GM12878 (cell line): Measurements from ENCODE around the gene ADAMTS14. TPM values are rescaled to one million over a fixed set of nuclear protein-coding genes. Genes with fewer than 3 reads are reported as not detected.

Source experiments
- ATAC-seq: fragments of 200-7000 bp; cut with Tn5 transposase; 3 replicates; pipeline ENCODE4 v1.9.1; 2020; ENCODE audit warnings: mild to moderate bottlenecking, moderate library complexity
- BruUV-seq: library from RNA; stranded (reverse); fragments of 400-500 nt; replicated peaks from 2 replicates; lab custom pipeline; 2021; lab: Mats Ljungman, UMichigan
- CTCF ChIA-PET: fragments of 300-600 bp; sonication (Branson Sonifier 250); formaldehyde crosslinking; extraction: SDS; loops from one replicate; lab custom pipeline; 2021; ENCODE audit warnings: inconsistent platforms; lab: Yijun Ruan, JAX
- POLR2A ChIA-PET: fragments of 350-600 bp; formaldehyde crosslinking; extraction: SDS; loops from one replicate; lab custom pipeline; 2021; ENCODE audit warnings: inconsistent platforms; lab: Charles Lee
- RAD21 ChIA-PET: fragments of 300-600 bp; sonication (Branson Sonifier 250); formaldehyde crosslinking; loops from one replicate; lab custom pipeline; 2023; ENCODE audit warnings: antibody characterized with exemption; ENCODE audit not compliant: unreplicated experiment; lab: Charles Lee
- SMC1A ChIA-PET: fragments of 300-600 bp; sonication (Branson Sonifier 250); formaldehyde crosslinking; loops from one replicate; lab custom pipeline; 2023; ENCODE audit not compliant: unreplicated experiment, uncharacterized antibody; lab: Charles Lee
- DNase-seq: peaks from one replicate; pipeline ENCODE4 v3.0.0-alpha.2; 2011; ENCODE audit warnings: low read depth, low spot score
- FAIRE-seq: peaks from 3 replicates; lab custom pipeline; 2011; peaks lifted over from hg19 to GRCh38; lab: Jason Lieb, UNC
- H2AFZ ChIP-seq: 2 replicates; pipeline ENCODE4 v1.6.0; 2011; ENCODE audit warnings: low read depth, low read length, control low read depth; ENCODE audit not compliant: control insufficient read depth
- H3K27ac ChIP-seq: 2 replicates; pipeline ENCODE4 v1.5.1; 2011; ENCODE audit warnings: control low read depth; ENCODE audit not compliant: control insufficient read depth, insufficient read depth
- H3K27me3 ChIP-seq, 2 experiments: replicated peaks in 1 of 2; 2 replicates each; pipeline versions ENCODE4 v1.6.0 to v1.6.1; 2011; ENCODE audit warnings: low read length in 1 of 2; ENCODE audit not compliant: control insufficient read depth in 2 of 2, insufficient read depth in 2 of 2
- H3K36me3 ChIP-seq, 2 experiments: 2 replicates each; pipeline ENCODE4 v1.5.1; 2011; ENCODE audit warnings: low read length in 1 of 2; ENCODE audit not compliant: control insufficient read depth in 2 of 2, insufficient read depth in 2 of 2
- H3K4me1 ChIP-seq: 2 replicates; pipeline ENCODE4 v1.6.1; 2011; ENCODE audit warnings: mild to moderate bottlenecking, low read length, moderate library complexity, mixed read lengths; ENCODE audit not compliant: control insufficient read depth, insufficient read depth
- H3K4me2 ChIP-seq: 2 replicates; pipeline ENCODE4 v1.6.0; 2011; ENCODE audit warnings: control low read depth; ENCODE audit not compliant: control insufficient read depth, insufficient read depth
- H3K4me3 ChIP-seq: fragments of 200-600 bp; sonication (generic); 2 replicates; pipeline ENCODE4 v1.5.1; 2016
- H3K79me2 ChIP-seq: 2 replicates; pipeline ENCODE4 v1.6.0; 2011; ENCODE audit warnings: low read length; ENCODE audit not compliant: control insufficient read depth, insufficient read depth
- H3K9ac ChIP-seq: 2 replicates; pipeline ENCODE4 v1.8.0; 2011; ENCODE audit warnings: low read length, control low read depth, mixed read lengths; ENCODE audit not compliant: control insufficient read depth, insufficient read depth
- H3K9me3 ChIP-seq: replicated peaks from 3 replicates; pipeline ENCODE4 v1.5.1; 2011; ENCODE audit warnings: mild to moderate bottlenecking, low read length; ENCODE audit not compliant: control insufficient read depth, insufficient read depth
- H4K20me1 ChIP-seq: 2 replicates; pipeline ENCODE4 v1.6.0; 2011; ENCODE audit not compliant: control insufficient read depth, insufficient read depth
- BMI1 ChIP-seq: fragments of 450-650 bp; IDR thresholded peaks from 2 replicates; pipeline ENCODE4 v1.6.1; 2016; ENCODE audit warnings: mild to moderate bottlenecking, moderate library complexity, borderline replicate concordance
- HDAC2 ChIP-seq: fragments of 200-600 bp; sonication (generic); IDR thresholded peaks from 2 replicates; pipeline ENCODE4 v1.6.1; 2017
- IKZF1 ChIP-seq: fragments of 450-650 bp; conservative IDR thresholded peaks from 2 replicates; pipeline ENCODE4 v1.6.1; 2017; ENCODE audit warnings: antibody characterized with exemption, mild to moderate bottlenecking
- IRF5 ChIP-seq: fragments of 450-650 bp; IDR thresholded peaks from 2 replicates; pipeline ENCODE4 v1.6.1; 2017; ENCODE audit warnings: borderline replicate concordance
- MYB ChIP-seq: fragments of 150-350 bp; IDR thresholded peaks from 2 replicates; pipeline ENCODE4 v1.6.1; 2014; ENCODE audit warnings: mild to moderate bottlenecking, low read depth, low read length, borderline replicate concordance
- SMAD5 ChIP-seq: IDR thresholded peaks from 2 replicates; pipeline ENCODE4 v1.6.1; 2016; ENCODE audit warnings: antibody characterized with exemption, low read depth
- SPI1 ChIP-seq: IDR thresholded peaks from 2 replicates; pipeline ENCODE4 v1.6.1; 2011; ENCODE audit warnings: low read depth, mild to moderate bottlenecking, low read length, moderate library complexity, borderline replicate concordance; ENCODE audit not compliant: insufficient read depth
- TARDBP ChIP-seq: IDR thresholded peaks from 2 replicates; pipeline ENCODE4 v1.6.1; 2016; ENCODE audit warnings: borderline replicate concordance
- YBX1 ChIP-seq: fragments of 450-650 bp; IDR thresholded peaks from 2 replicates; pipeline ENCODE4 v1.6.1; 2016; ENCODE audit warnings: antibody characterized with exemption
- ZNF24 ChIP-seq: fragments of 450-650 bp; IDR thresholded peaks from 2 replicates; pipeline ENCODE4 v1.6.1; 2017; ENCODE audit warnings: antibody characterized with exemption, mild to moderate bottlenecking
- WGBS: methylation state at CpG from one replicate; pipeline ENCODE4 v1.1.6; 2016; ENCODE audit warnings: low lambda C conversion rate; ENCODE audit not compliant: insufficient replicate concordance, insufficient coverage; ENCODE audit errors: missing lambda C conversion rate; 5-methylcytosine and 5-hydroxymethylcytosine counted together
- in situ Hi-C: fragments of 300-500 bp; cut with MboI; formaldehyde crosslinking; loops from 9 replicates; pipeline ENCODE4 v1.14.3; 2018; ENCODE audit warnings: mixed read lengths
- intact Hi-C: fragments of 100-400 bp; cut with micrococcal nuclease; formaldehyde crosslinking; loops from one replicate; pipeline ENCODE4 v1.14.2; 2022; ENCODE audit not compliant: unreplicated experiment
- polyA plus RNA-seq, 11 experiments: library from polyadenylated mRNA; depleted of rRNA in 4 of 11; unstranded in 6 of 11; stranded (reverse) in 5 of 11; fragments of >200 nt; fragmentation: Nextera tagmentation in 4 of 11; fragmentation: Illumina TruSeq in 1 of 11; extraction: Ambion mirVana in 4 of 11; extraction: Trizol in 1 of 11; gene quantifications; 1 replicate in 1 of 11; 2 replicates in 10 of 11; pipeline versions ENCODE4 v1.2.1 to v1.2.3, GENCODE V29; 2011 to 2016; ENCODE audit warnings: inconsistent platforms in 2 of 11, missing spikeins in 2 of 11, low read depth in 1 of 11
- total RNA-seq, 4 experiments: library from RNA; depleted of rRNA in 3 of 4; stranded (reverse); fragments of >200 nt in 3 of 4; fragmentation: Illumina TruSeq in 1 of 4; extraction: Trizol in 1 of 4; gene quantifications; 2 replicates each; pipeline versions ENCODE4 v1.2.1 to v1.2.3, GENCODE V29; 2013 to 2021
- TF ChIP-seq, protein P1 (sequence below): fragments of 150-350 bp; IDR thresholded peaks from 2 replicates; pipeline ENCODE4 v1.6.1; 2016; ENCODE audit warnings: low read depth, low read length
- TF ChIP-seq, protein P2 (sequence below): IDR thresholded peaks from 2 replicates; pipeline ENCODE4 v1.6.1; 2011; ENCODE audit warnings: borderline replicate concordance, low read depth, mild to moderate bottlenecking, moderate library complexity, mixed read lengths, low read length; ENCODE audit not compliant: insufficient read depth; ENCODE audit errors: extremely low read length
- TF ChIP-seq, protein P3 (sequence below): fragments of 450-650 bp; IDR thresholded peaks from 2 replicates; pipeline ENCODE4 v1.6.1; 2017; ENCODE audit warnings: antibody characterized with exemption, mild to moderate bottlenecking, moderate library complexity
- TF ChIP-seq, protein P4 (sequence below): IDR thresholded peaks from 2 replicates; pipeline ENCODE4 v1.6.1; 2011; ENCODE audit warnings: low read depth, low read length, improper control_type of control experiment, borderline replicate concordance

Gene ADAMTS14
- total and polyA plus RNA-seq, 10 of the 15 experiments (the other 5 are each of a cell fraction or from before 2014, with no cell fraction given), result 0.03 to 0.05 TPM; not detected in 8

DNA sequence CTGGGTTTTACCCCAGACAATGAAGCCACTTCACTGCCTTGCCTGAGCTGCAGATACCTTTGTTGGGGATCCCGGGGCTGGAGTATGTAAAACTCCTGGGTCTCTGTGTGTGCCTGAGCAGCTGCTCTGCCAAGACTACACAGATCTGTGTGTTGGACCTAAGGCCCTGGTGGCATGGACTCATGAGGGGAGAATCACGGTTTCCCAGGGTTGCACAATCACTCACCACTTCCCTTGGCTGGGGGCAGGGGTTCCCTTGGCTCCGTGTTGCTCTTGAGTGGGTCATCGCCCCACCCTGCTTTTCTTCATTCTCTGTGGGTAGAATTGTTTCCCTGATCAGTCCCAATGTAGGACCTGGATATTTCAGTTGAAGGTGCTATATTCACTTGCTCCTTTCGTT is 126.8 kb downstream of the ADAMTS14 start:
- no peaks in the 10 kb centered on the region for H3K36me3 ChIP-seq
- BruUV-seq, result no TSS peak
- H3K79me2 ChIP-seq, result no peaks in the 10 kb centered on the region
- H3K4me3 ChIP-seq, result no peak overlapping the region
- H3K27ac ChIP-seq, result no peak overlapping the region
- no peak overlapping the region for H3K9ac ChIP-seq
- H4K20me1 ChIP-seq, result no peaks in the 10 kb centered on the region
- H3K9me3 ChIP-seq, result no peaks in the 10 kb centered on the region
- FAIRE-seq (no peak), ATAC-seq (no peak), DNase-seq (no peak)
- 25% methylated on average over 5 of the region's 5 CpGs for WGBS
- no peak overlapping the region for H3K4me2 ChIP-seq
- in situ Hi-C loops (no loop called here), intact Hi-C loops (no loop called here)
- 0 out of 4 replicates have a peak, but pooled peaks cover 0 to 4% of the 10 kb centered on the region in 2 experiments for H3K27me3 ChIP-seq
- SMC1A ChIA-PET, result no interaction called here
- RAD21 ChIA-PET, result no interaction called here
- POLR2A ChIA-PET, result no interaction called here
- no peaks in the 10 kb centered on the region for H3K4me1 ChIP-seq
- H2AFZ ChIP-seq, result no peak overlapping the region
- CTCF ChIA-PET, result interaction anchor here (0.6 kb wide), 1 partner anchor 1422 kb away, joined by 3 read pairs; no protein-coding TSS in a partner anchor
- TF ChIP-seq IRF5, result no peak
- TF ChIP-seq, protein P1, sequence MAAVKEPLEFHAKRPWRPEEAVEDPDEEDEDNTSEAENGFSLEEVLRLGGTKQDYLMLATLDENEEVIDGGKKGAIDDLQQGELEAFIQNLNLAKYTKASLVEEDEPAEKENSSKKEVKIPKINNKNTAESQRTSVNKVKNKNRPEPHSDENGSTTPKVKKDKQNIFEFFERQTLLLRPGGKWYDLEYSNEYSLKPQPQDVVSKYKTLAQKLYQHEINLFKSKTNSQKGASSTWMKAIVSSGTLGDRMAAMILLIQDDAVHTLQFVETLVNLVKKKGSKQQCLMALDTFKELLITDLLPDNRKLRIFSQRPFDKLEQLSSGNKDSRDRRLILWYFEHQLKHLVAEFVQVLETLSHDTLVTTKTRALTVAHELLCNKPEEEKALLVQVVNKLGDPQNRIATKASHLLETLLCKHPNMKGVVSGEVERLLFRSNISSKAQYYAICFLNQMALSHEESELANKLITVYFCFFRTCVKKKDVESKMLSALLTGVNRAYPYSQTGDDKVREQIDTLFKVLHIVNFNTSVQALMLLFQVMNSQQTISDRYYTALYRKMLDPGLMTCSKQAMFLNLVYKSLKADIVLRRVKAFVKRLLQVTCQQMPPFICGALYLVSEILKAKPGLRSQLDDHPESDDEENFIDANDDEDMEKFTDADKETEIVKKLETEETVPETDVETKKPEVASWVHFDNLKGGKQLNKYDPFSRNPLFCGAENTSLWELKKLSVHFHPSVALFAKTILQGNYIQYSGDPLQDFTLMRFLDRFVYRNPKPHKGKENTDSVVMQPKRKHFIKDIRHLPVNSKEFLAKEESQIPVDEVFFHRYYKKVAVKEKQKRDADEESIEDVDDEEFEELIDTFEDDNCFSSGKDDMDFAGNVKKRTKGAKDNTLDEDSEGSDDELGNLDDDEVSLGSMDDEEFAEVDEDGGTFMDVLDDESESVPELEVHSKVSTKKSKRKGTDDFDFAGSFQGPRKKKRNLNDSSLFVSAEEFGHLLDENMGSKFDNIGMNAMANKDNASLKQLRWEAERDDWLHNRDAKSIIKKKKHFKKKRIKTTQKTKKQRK, result no peak
- TF ChIP-seq, protein P2, sequence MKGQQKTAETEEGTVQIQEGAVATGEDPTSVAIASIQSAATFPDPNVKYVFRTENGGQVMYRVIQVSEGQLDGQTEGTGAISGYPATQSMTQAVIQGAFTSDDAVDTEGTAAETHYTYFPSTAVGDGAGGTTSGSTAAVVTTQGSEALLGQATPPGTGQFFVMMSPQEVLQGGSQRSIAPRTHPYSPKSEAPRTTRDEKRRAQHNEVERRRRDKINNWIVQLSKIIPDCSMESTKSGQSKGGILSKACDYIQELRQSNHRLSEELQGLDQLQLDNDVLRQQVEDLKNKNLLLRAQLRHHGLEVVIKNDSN, result no peak
- no peak for TF ChIP-seq IKZF1
- TF ChIP-seq SMAD5, result no peak
- TF ChIP-seq, protein P3, sequence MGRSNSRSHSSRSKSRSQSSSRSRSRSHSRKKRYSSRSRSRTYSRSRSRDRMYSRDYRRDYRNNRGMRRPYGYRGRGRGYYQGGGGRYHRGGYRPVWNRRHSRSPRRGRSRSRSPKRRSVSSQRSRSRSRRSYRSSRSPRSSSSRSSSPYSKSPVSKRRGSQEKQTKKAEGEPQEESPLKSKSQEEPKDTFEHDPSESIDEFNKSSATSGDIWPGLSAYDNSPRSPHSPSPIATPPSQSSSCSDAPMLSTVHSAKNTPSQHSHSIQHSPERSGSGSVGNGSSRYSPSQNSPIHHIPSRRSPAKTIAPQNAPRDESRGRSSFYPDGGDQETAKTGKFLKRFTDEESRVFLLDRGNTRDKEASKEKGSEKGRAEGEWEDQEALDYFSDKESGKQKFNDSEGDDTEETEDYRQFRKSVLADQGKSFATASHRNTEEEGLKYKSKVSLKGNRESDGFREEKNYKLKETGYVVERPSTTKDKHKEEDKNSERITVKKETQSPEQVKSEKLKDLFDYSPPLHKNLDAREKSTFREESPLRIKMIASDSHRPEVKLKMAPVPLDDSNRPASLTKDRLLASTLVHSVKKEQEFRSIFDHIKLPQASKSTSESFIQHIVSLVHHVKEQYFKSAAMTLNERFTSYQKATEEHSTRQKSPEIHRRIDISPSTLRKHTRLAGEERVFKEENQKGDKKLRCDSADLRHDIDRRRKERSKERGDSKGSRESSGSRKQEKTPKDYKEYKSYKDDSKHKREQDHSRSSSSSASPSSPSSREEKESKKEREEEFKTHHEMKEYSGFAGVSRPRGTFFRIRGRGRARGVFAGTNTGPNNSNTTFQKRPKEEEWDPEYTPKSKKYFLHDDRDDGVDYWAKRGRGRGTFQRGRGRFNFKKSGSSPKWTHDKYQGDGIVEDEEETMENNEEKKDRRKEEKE, result no peak
- TF ChIP-seq TARDBP, result no peak
- TF ChIP-seq YBX1, result no peak
- TF ChIP-seq ZNF24, result no peak
- TF ChIP-seq, protein P4, sequence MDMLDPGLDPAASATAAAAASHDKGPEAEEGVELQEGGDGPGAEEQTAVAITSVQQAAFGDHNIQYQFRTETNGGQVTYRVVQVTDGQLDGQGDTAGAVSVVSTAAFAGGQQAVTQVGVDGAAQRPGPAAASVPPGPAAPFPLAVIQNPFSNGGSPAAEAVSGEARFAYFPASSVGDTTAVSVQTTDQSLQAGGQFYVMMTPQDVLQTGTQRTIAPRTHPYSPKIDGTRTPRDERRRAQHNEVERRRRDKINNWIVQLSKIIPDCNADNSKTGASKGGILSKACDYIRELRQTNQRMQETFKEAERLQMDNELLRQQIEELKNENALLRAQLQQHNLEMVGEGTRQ, result no peak
- TF ChIP-seq HDAC2, result no peak
- no peak for TF ChIP-seq MYB
- no peak for TF ChIP-seq SPI1
- TF ChIP-seq BMI1, result no peak
